Esophagus (tissue), 2 donors: Measurements from ENCODE around the gene CAMSAP3. TPM values are rescaled to one million over a fixed set of nuclear protein-coding genes. Genes with fewer than 3 reads are reported as not detected.

Source experiments
- H3K27ac ChIP-seq, 2 donors: one replicate each; pipeline ENCODE4 v1.5.1; 2013; ENCODE audit warnings: low read depth in 2 of 2, mild to moderate bottlenecking in 2 of 2, inconsistent platforms in 1 of 2, low read length in 1 of 2, moderate library complexity in 1 of 2
- H3K27me3 ChIP-seq, 2 donors: one replicate each; pipeline ENCODE4 v1.6.1; 2013; ENCODE audit warnings: low read length in 2 of 2, control low read depth in 1 of 2, mild to moderate bottlenecking in 1 of 2; ENCODE audit not compliant: insufficient read depth in 2 of 2, control insufficient read depth in 1 of 2
- H3K36me3 ChIP-seq, 2 donors: one replicate each; pipeline ENCODE4 v1.6.1; 2013; ENCODE audit warnings: low read length in 1 of 2; ENCODE audit not compliant: control insufficient read depth in 2 of 2, insufficient read depth in 2 of 2
- H3K4me1 ChIP-seq, 2 donors: one replicate each; pipeline ENCODE4 v1.6.1; 2013; ENCODE audit warnings: low read length in 1 of 2; ENCODE audit not compliant: control insufficient read depth in 2 of 2, insufficient read depth in 2 of 2
- H3K4me3 ChIP-seq, 2 donors: one replicate each; pipeline ENCODE4 v1.5.1; 2013; ENCODE audit warnings: low read length in 2 of 2, mild to moderate bottlenecking in 2 of 2, low read depth in 1 of 2, moderate library complexity in 1 of 2
- H3K9me3 ChIP-seq, 2 donors: one replicate each; pipeline ENCODE4 v1.6.1; 2013; ENCODE audit warnings: mild to moderate bottlenecking in 2 of 2, low read depth in 1 of 2, low read length in 1 of 2, moderate library complexity in 1 of 2; ENCODE audit not compliant: control insufficient read depth in 2 of 2, insufficient read depth in 1 of 2
- whole genome bisulfite sequencing, 2 donors: extraction: QIAGEN DNeasy Blood & Tissue Kit; methylation state at CpG; one replicate each; pipeline ENCODE4 v1.1.7; 2013; 5-methylcytosine and 5-hydroxymethylcytosine counted together
- polyA plus RNA-seq, 2 donors: library from polyadenylated mRNA; stranded (reverse); fragments of 200-250 nt; gene quantifications; one replicate each; pipeline ENCODE4 v1.2.3, GENCODE V29; 2013
- donor health status: healthy with polysubstance abuse.
- donor health status: Bipolar disorder and iron deficiency.

Gene CAMSAP3
- polyA plus RNA-seq, 2 donors = 24.3 to 40.9 TPM

DNA sequence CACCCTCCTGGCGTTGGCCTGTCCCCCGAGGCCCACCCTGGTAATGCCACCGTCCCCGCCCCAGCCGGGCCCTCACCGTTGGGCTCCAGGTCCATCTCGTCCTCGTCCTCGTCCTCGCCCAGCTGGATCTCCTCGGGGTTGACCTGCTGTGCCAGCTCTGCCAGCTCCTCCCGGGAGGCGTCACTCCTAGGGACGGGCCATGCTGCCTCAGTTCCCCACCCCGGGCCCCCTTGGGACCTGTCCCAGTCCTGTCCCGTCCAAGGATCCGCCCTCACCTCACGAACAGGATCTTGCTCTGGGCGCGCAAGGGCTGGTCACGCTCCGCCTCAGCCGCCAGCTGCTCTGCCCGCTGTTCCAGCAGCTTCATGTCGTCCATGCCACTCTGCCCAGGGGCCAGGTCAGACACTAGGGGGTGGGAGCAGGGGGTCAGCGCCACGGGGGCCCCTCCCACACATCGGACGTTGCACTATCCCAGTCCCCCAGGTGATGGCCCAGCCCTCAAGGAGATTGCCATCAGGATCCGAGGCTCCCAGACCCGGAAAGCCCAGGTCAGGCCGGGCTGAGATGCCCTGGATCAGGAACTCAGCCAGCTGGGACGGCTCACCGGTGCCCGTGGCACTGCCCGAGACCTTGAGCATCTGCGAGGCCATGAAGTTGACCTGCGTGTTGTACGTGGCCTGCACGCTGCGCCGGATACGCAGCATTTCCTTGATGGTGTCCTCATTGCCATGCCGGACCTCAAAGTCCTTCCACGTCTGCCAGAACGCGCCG is 24.2 kb downstream of the CAMSAP3 start:
- Histone ChIP-seq H3K36me3 (peaks cover 10 to 74% of the 10 kb centered on the region in 2 donors), H3K27ac (peak overlapping the region; percentile 90 to 93), H3K27me3 (no peaks in the 10 kb centered on the region)

GRCh38 chr19:7620442-7621412 is 25.1 kb downstream of the CAMSAP3 start:
- H3K4me3 ChIP-seq = no peak overlapping the region
- H3K27me3 ChIP-seq = no peaks in the 10 kb centered on the region
- 93 to 94% methylated on average over 48 to 57 of the region's 57 CpGs for WGBS, 2 donors
- peaks cover 4 to 24% of the 10 kb centered on the region in 2 donors for H3K4me1 ChIP-seq
- H3K27ac ChIP-seq = peak overlapping the region; percentile 90 to 93
- H3K36me3 ChIP-seq = peaks cover 10 to 76% of the 10 kb centered on the region in 2 donors
- H3K9me3 ChIP-seq = peaks cover 0 to 2% of the 10 kb centered on the region in 2 donors

More for the DNA sequence above, 24.2 kb downstream of the CAMSAP3 start:
- peak overlapping the region in 1 of 2 donors; percentile 2 for H3K4me3 ChIP-seq
- peaks cover 4 to 24% of the 10 kb centered on the region in 2 donors for H3K4me1 ChIP-seq
- WGBS, 2 donors = 66 to 67% methylated on average over 48 of the region's 48 CpGs
- peaks cover 0 to 2% of the 10 kb centered on the region in 2 donors for H3K9me3 ChIP-seq

DNA sequence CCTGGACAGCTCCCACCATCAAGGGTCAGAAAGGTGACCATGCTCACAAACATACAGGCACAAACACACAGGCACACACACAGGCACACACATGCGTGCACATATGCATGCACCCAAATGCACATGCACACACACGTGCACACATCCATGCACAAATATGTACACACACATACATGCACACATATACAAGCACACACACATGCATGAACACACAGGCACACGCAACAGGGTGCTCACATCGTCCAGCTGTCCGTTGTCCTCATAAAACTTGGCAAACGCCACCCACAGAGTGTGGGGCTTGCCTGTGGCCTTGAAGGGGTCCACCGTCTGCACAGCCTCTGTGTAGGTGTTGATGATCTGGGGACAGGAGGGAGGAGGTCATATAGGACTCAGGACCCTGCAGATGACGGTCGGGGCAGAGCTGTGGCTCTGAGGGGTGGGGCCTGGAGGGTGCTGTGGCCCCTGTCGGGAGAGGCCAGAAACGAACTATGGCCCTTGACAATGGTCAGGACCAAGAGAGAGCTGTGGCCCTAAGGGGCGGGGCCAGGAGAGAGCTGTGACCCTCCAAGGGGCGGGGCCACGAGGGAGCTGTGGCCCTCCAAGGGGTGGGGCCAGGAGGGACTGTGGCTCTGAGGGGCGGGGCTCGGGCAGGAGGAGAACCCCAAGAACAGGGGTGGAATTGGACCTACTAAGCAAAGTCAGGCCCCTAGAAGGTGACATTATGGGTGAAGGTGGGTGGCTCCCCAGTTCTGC is 27.4 kb downstream of the CAMSAP3 start:
- H3K27ac ChIP-seq = no peak overlapping the region
- H3K4me3 ChIP-seq = no peak overlapping the region
- H3K36me3 ChIP-seq = peaks cover 10 to 74% of the 10 kb centered on the region in 2 donors
- WGBS, 2 donors = 83 to 85% methylated on average over 16 of the region's 16 CpGs
- peaks cover 9 to 26% of the 10 kb centered on the region in 2 donors for H3K4me1 ChIP-seq
- H3K9me3 ChIP-seq = peaks cover 0 to 2% of the 10 kb centered on the region in 2 donors
- H3K27me3 ChIP-seq = no peaks in the 10 kb centered on the region

GRCh38 chr19:7623725-7624603 is 28.3 kb downstream of the CAMSAP3 start:
- WGBS, 2 donors = 93% methylated on average over 36 to 39 of the region's 39 CpGs
- Histone ChIP-seq H3K4me3 (no peak overlapping the region), H3K27ac (no peak overlapping the region), H3K27me3 (no peaks in the 10 kb centered on the region), H3K9me3 (peaks cover 0 to 2% of the 10 kb centered on the region in 2 donors), H3K4me1 (peaks cover 8 to 25% of the 10 kb centered on the region in 2 donors), H3K36me3 (peaks cover 10 to 69% of the 10 kb centered on the region in 2 donors)

DNA sequence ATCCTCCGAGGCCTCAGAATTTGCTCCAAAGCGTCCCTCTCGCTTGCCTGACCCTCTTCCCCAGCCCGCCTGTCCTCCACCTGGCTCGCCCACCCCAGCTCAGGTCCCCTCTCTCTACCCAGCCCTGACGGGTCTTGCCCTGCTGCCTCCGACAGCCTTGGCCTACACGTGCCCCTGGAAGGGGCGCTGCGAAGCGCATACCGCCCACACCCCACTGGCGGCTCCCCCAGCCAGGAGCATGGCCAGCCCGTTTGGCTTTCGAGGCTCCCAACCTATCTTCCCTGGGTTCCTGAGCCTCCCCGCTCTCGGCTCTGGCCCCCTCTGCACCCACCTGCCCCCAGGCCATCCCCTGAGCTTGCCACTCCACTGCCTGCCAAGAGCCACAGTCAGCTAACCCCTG is 29.1 kb downstream of the CAMSAP3 start:
- H3K36me3 ChIP-seq = peaks cover 10 to 62% of the 10 kb centered on the region in 2 donors
- no peak overlapping the region for H3K27ac ChIP-seq
- no peak overlapping the region for H3K4me3 ChIP-seq
- H3K27me3 ChIP-seq = no peaks in the 10 kb centered on the region
- 90 to 93% methylated on average over 17 of the region's 17 CpGs for WGBS, 2 donors
- H3K9me3 ChIP-seq = peaks cover 0 to 2% of the 10 kb centered on the region in 2 donors
- H3K4me1 ChIP-seq = peaks cover 6 to 21% of the 10 kb centered on the region in 2 donors

DNA sequence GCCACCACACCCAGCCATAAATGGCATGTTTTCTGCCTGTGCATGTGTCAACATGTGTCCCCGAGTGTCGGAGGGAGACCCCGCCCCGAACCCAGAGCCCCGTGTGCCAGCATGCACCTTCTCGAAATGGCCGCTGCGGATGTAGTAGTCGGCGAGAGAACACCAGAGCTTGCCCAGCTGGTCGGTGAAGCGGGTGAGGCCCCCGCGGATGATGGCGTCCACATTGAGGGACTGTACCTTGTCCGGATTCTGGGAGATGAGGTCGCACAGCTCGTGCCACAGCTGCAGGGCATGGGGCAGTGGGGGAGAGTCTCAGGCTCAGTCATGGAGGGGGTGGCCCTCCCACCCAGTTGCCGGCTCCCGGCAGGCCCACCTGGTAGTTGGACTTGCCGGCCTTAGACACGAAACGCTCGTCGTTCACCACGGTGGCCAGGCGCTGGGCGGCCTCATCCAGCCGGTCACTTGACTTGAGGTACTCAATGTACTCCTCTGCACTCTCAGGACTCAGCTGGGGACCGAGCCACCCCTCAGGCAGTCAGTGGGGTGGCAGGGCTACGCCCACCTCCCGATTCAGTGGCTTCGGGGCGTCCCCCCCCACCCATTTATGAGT is 30.2 kb downstream of the CAMSAP3 start:
- H3K36me3 ChIP-seq = peaks cover 5 to 52% of the 10 kb centered on the region in 2 donors

GRCh38 chr19:7627166-7627565 is 31.5 kb downstream of the CAMSAP3 start:
- 88 to 93% methylated on average over 24 of the region's 24 CpGs for WGBS, 2 donors
- H3K27me3 ChIP-seq = no peaks in the 10 kb centered on the region
- no peak overlapping the region for H3K27ac ChIP-seq
- peaks cover 9 to 22% of the 10 kb centered on the region in 2 donors for H3K4me1 ChIP-seq
- H3K9me3 ChIP-seq = peaks cover 0 to 2% of the 10 kb centered on the region in 2 donors
- H3K36me3 ChIP-seq = peaks cover 0 to 43% of the 10 kb centered on the region in 2 donors
- H3K4me3 ChIP-seq = no peak overlapping the region

More for the DNA sequence above, 30.2 kb downstream of the CAMSAP3 start:
- Histone ChIP-seq H3K4me3 (no peak overlapping the region), H3K27ac (no peak overlapping the region), H3K4me1 (peaks cover 9 to 22% of the 10 kb centered on the region in 2 donors), H3K27me3 (no peaks in the 10 kb centered on the region), H3K9me3 (peaks cover 0 to 2% of the 10 kb centered on the region in 2 donors)
- 96% methylated on average over 34 of the region's 34 CpGs for WGBS, 2 donors

DNA sequence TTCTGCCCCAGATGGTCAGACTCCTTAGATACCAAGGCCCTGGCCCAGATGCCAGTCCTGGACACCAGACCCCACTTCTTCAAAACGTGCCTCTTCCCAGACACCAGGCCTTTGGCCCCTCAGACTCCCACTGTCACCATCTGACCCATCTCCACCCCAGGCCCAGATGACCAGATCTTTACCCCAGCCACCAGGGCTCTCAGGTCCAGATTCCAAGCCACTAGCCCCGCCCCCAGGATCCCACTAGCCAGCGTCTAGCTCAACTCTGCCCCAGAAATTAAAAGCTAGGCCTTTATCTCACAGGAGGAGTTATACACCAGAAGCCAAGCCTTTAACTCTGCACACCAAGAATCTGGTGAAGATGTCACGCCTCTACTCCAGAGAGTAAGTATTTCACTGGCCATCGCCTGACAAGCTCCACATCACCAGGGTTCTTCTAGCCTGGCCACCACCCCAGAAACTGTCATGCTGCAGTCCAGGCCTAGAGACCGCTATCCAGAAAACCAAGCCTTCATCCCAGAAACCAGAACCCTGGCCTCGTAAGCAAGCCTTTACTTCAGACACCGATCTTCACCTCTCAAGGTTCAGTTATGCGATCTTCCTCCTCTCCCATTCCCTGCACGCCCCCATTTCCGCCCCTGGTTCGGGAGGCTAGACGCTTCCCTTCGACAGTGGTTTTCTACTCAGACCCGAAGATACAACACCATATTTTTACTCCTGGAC is 33.1 kb downstream of the CAMSAP3 start:
- Histone ChIP-seq H3K4me3 (peak overlapping the region; percentile 93 to 95), H3K27ac (peak overlapping the region; percentile 67 to 84), H3K36me3 (peaks cover 0 to 35% of the 10 kb centered on the region in 2 donors), H3K27me3 (no peaks in the 10 kb centered on the region), H3K4me1 (peaks cover 9 to 19% of the 10 kb centered on the region in 2 donors), H3K9me3 (no peaks in the 10 kb centered on the region)
- 4 to 5% methylated on average over 15 of the region's 15 CpGs for WGBS, 2 donors
